ENCODE data around the gene ADIPOR2.
A peak's percentile ranks its signal among the peaks of the same experiment; 100 is the strongest.
"Not testable (repeated sequence)": the region's sequence is repeated elsewhere in the genome, so short reads cannot be mapped to it uniquely, and the experiment has no call there.

Gene ADIPOR2

DNA sequence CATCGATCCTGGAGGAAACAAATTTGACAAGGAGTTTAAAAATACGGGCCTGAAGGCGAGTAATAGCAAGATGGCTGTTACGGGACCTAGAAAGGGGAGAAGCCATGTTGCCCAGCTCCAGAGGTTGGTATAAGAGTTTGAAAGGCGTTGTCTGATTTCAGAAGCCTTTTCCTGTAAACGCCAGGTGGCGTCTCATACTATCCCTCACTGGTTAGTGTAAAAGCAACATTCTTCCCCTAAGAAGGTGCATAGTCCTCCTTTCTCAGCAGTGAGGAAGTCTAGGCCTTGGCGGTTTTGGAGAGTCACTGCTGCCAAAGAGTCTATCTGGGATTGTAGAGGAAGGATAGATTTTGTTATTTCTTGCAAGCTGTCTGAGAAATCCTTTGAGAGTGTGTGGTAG, 20.0 kb downstream of the ADIPOR2 start:
- H3K27ac ChIP-seq (ENCODE audit: low read depth, low read length, poor library complexity, severe bottlenecking); H3F3A ChIP-seq (ENCODE audit: insufficient read depth, low read length); H3K9ac ChIP-seq (ENCODE audit: low read length); H3K4me3 ChIP-seq (ENCODE audit: low read depth, low read length, poor library complexity, severe bottlenecking); H3K4me1 ChIP-seq (ENCODE audit: insufficient read depth, low read length, severe bottlenecking); H2AFZ ChIP-seq (ENCODE audit: low read length); H3K9me2 ChIP-seq (ENCODE audit: low read depth, low read length); H4K20me1 ChIP-seq (ENCODE audit: insufficient read depth, low read length); H3K27me3 ChIP-seq (ENCODE audit: insufficient read depth, low read length); H3K4me2 ChIP-seq (ENCODE audit: low read length): not testable (repeated sequence)
- Histone ChIP-seq H3K36me3 (ENCODE audit: insufficient read depth, low read length) (peaks cover 49% of the 10 kb centered on the region), H3K9me3 (ENCODE audit: low read length) (peaks cover 15% of the 10 kb centered on the region; the same call in 1 of the 2 replicates), H3K79me2 (ENCODE audit: insufficient read depth, low read length) (peaks cover 63% of the 10 kb centered on the region)
- peak; percentile 38; the same call in 1 of the 2 replicates for TF ChIP-seq CTCF (IDR thresholded peaks at IDR 0.05; ENCODE audit: low read length)

DNA sequence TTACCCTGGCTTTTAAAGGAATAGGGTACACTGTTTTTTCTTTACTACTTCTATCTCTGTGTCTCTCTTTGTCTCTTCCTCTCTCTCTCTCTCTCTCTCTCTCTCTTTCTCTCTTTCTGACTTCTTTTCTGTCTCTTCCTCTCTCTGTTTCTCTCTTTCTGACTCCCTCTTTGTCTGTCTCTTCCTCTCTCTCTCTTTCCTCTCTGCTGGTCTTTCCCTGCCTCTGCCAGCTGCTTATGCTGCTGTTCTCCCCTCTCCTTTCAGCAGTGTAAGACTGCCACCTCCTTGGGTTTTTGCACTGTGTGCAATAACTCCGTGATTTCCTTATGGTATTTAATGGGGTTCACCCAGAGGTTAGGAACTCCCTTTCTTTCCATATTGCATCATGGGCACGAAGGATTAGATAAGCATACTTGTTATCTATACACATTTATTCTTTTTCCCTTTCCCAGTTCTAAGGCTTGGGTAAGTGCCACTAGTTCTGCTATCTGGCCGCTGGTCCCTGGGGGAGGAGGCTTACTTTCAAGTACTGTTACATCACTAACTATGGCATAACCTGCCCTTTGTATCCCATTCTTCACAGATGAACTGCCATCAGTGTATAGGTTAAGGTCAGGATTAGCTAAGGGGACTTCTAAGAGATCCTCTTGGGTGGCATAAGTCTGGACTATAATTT, 20.8 kb downstream of the ADIPOR2 start:
- not testable (repeated sequence) for H3K9me2 ChIP-seq (ENCODE audit: low read depth, low read length); H2AFZ ChIP-seq (ENCODE audit: low read length); H3F3A ChIP-seq (ENCODE audit: insufficient read depth, low read length); H3K27me3 ChIP-seq (ENCODE audit: insufficient read depth, low read length); H3K9ac ChIP-seq (ENCODE audit: low read length); H3K4me2 ChIP-seq (ENCODE audit: low read length); H3K4me3 ChIP-seq (ENCODE audit: low read depth, low read length, poor library complexity, severe bottlenecking); H3K4me1 ChIP-seq (ENCODE audit: insufficient read depth, low read length, severe bottlenecking); H3K27ac ChIP-seq (ENCODE audit: low read depth, low read length, poor library complexity, severe bottlenecking); H4K20me1 ChIP-seq (ENCODE audit: insufficient read depth, low read length)
- Histone ChIP-seq H3K36me3 (ENCODE audit: insufficient read depth, low read length) (peaks cover 48% of the 10 kb centered on the region), H3K79me2 (ENCODE audit: insufficient read depth, low read length) (peaks cover 63% of the 10 kb centered on the region), H3K9me3 (ENCODE audit: low read length) (peaks cover 14% of the 10 kb centered on the region; the same call in 1 of the 2 replicates)

DNA sequence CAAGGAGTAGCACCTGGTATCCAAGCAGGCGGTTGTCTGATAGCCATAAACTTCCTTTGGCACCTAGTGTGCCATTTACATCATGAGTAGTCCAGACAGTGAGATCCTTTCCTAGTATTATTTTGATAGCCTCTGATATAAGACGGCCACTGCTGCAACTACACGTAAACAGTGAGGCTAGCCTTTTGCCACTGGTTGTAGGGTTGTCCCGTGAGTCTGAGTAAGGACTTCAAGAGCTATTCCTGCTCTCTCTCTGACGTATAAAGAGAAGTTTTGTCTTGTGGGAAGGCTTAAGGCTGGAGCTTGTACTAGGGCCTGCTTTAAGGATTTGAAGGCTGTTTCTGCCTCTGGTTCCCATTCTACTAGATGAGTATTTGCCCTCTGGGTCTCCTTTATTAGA, 21.4 kb downstream of the ADIPOR2 start:
- not testable (repeated sequence) for H3K4me2 ChIP-seq (ENCODE audit: low read length); H3K4me3 ChIP-seq (ENCODE audit: low read depth, low read length, poor library complexity, severe bottlenecking); H3K27ac ChIP-seq (ENCODE audit: low read depth, low read length, poor library complexity, severe bottlenecking); H3K27me3 ChIP-seq (ENCODE audit: insufficient read depth, low read length); H3K4me1 ChIP-seq (ENCODE audit: insufficient read depth, low read length, severe bottlenecking); H3F3A ChIP-seq (ENCODE audit: insufficient read depth, low read length); H3K9me2 ChIP-seq (ENCODE audit: low read depth, low read length); H4K20me1 ChIP-seq (ENCODE audit: insufficient read depth, low read length); H2AFZ ChIP-seq (ENCODE audit: low read length); H3K9ac ChIP-seq (ENCODE audit: low read length)
- peaks cover 42% of the 10 kb centered on the region for H3K36me3 ChIP-seq (ENCODE audit: insufficient read depth, low read length)
- peaks cover 11% of the 10 kb centered on the region; the same call in 1 of the 2 replicates for H3K9me3 ChIP-seq (ENCODE audit: low read length)
- H3K79me2 ChIP-seq (ENCODE audit: insufficient read depth, low read length): peaks cover 63% of the 10 kb centered on the region

GRCh38 chr12:1712852-1713251, 22.0 kb downstream of the ADIPOR2 start:
- H2AFZ ChIP-seq (ENCODE audit: low read length); H4K20me1 ChIP-seq (ENCODE audit: insufficient read depth, low read length); H3K27ac ChIP-seq (ENCODE audit: low read depth, low read length, poor library complexity, severe bottlenecking); H3F3A ChIP-seq (ENCODE audit: insufficient read depth, low read length); H3K4me3 ChIP-seq (ENCODE audit: low read depth, low read length, poor library complexity, severe bottlenecking); H3K4me1 ChIP-seq (ENCODE audit: insufficient read depth, low read length, severe bottlenecking); H3K9me3 ChIP-seq (ENCODE audit: low read length); H3K27me3 ChIP-seq (ENCODE audit: insufficient read depth, low read length); H3K9me2 ChIP-seq (ENCODE audit: low read depth, low read length); H3K4me2 ChIP-seq (ENCODE audit: low read length); H3K9ac ChIP-seq (ENCODE audit: low read length): not testable (repeated sequence)
- H3K36me3 ChIP-seq (ENCODE audit: insufficient read depth, low read length): peaks cover 38% of the 10 kb centered on the region
- H3K79me2 ChIP-seq (ENCODE audit: insufficient read depth, low read length): peaks cover 63% of the 10 kb centered on the region

DNA sequence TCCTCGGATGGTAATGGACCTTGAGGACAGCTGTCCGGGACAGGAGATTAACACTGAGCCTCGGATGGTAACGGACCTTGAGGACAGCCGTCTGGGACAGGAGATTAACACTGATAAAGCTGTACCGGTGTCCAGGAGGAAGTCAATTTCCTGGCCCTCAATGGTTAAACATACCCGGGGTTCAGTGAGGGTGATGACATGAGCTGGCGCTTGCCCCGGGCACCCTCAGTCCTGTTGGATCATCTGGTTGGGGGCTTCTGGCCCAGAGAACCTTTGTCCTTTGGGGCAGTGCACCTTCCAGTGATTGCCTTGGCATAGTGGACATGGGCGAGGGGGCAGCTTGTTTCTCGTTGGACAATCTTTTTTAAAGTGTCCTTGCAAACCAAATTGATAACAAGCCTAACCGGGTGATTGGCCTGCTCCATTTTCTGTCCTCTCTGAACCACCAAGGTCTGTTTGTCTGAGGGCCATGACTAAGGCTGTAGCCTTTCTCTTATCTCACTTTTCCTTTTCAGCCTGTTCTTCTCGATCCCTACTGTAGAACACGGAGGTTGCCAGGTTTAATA, 23.0 kb downstream of the ADIPOR2 start:
- not testable (repeated sequence) for H3K9me2 ChIP-seq (ENCODE audit: low read depth, low read length); H3K4me3 ChIP-seq (ENCODE audit: low read depth, low read length, poor library complexity, severe bottlenecking); H3F3A ChIP-seq (ENCODE audit: insufficient read depth, low read length); H3K4me1 ChIP-seq (ENCODE audit: insufficient read depth, low read length, severe bottlenecking); H3K9me3 ChIP-seq (ENCODE audit: low read length); H4K20me1 ChIP-seq (ENCODE audit: insufficient read depth, low read length); H2AFZ ChIP-seq (ENCODE audit: low read length); H3K9ac ChIP-seq (ENCODE audit: low read length); H3K27me3 ChIP-seq (ENCODE audit: insufficient read depth, low read length); H3K4me2 ChIP-seq (ENCODE audit: low read length); H3K27ac ChIP-seq (ENCODE audit: low read depth, low read length, poor library complexity, severe bottlenecking)
- H3K36me3 ChIP-seq (ENCODE audit: insufficient read depth, low read length): peaks cover 38% of the 10 kb centered on the region
- H3K79me2 ChIP-seq (ENCODE audit: insufficient read depth, low read length): peaks cover 63% of the 10 kb centered on the region

DNA sequence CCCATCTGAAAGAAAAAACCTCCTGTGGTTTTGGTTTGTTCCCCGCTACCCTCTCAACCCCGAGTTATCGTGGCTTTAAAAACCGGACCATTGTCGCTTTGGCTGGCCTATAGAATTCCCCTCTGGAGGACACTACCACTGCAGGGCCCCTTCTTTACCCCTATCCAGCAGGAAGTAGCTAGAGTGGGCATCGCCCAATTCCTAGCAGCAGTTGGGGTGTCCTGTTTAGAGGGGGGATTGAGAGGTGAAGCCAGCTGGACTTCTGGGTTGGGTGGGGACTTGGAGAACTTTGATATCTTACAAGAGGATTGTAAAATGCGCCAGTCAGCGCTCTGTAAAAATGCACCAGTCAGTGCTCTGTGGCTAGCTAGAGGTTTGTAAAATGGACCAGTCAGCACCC, 24.6 kb downstream of the ADIPOR2 start:
- H4K20me1 ChIP-seq (ENCODE audit: insufficient read depth, low read length); H3K9me2 ChIP-seq (ENCODE audit: low read depth, low read length); H3K4me3 ChIP-seq (ENCODE audit: low read depth, low read length, poor library complexity, severe bottlenecking); H3K9me3 ChIP-seq (ENCODE audit: low read length); H3F3A ChIP-seq (ENCODE audit: insufficient read depth, low read length); H3K27ac ChIP-seq (ENCODE audit: low read depth, low read length, poor library complexity, severe bottlenecking); H2AFZ ChIP-seq (ENCODE audit: low read length); H3K27me3 ChIP-seq (ENCODE audit: insufficient read depth, low read length); H3K4me2 ChIP-seq (ENCODE audit: low read length); H3K9ac ChIP-seq (ENCODE audit: low read length); H3K4me1 ChIP-seq (ENCODE audit: insufficient read depth, low read length, severe bottlenecking): not testable (repeated sequence)
- Histone ChIP-seq H3K36me3 (ENCODE audit: insufficient read depth, low read length) (peaks cover 32% of the 10 kb centered on the region), H3K79me2 (ENCODE audit: insufficient read depth, low read length) (peaks cover 60% of the 10 kb centered on the region)

Measured in OCI-LY1 (cell line).